H9 (cell line): ENCODE results near the gene SLC2A5. TPM values are rescaled to one million over a fixed set of nuclear protein-coding genes. Genes with fewer than 3 reads are reported as not detected.
"Not testable (repeated sequence)": the region's sequence is repeated elsewhere in the genome, so short reads cannot be mapped to it uniquely, and the experiment has no call there.

ENCODE experiments used
- DNase-seq: peaks from one replicate; pipeline ENCODE4 v3.0.0-alpha.2; 2017
- H2AFZ ChIP-seq: one replicate; pipeline ENCODE4 v1.6.1; 2013; ENCODE audit warnings: mild to moderate bottlenecking, low read length, control low read depth, moderate library complexity
- H2AK5ac ChIP-seq: 2 replicates; pipeline ENCODE4 v1.6.1; 2013; ENCODE audit warnings: low read length, control low read depth, mixed read lengths; ENCODE audit not compliant: insufficient read length
- H2BK120ac ChIP-seq: one replicate; pipeline ENCODE4 v1.6.1; 2013; ENCODE audit warnings: low read depth, mild to moderate bottlenecking, low read length, control low read depth, inconsistent platforms; ENCODE audit not compliant: poor library complexity, severe bottlenecking
- H2BK12ac ChIP-seq: 2 replicates; pipeline ENCODE4 v1.6.1; 2013; ENCODE audit warnings: low read length, control low read depth, mixed read lengths, low read depth; ENCODE audit not compliant: insufficient read length
- H2BK15ac ChIP-seq: 2 replicates; pipeline ENCODE4 v1.6.1; 2013; ENCODE audit warnings: low read depth, low read length, control low read depth
- H2BK20ac ChIP-seq: one replicate; pipeline ENCODE4 v1.6.1; 2013; ENCODE audit warnings: low read depth, mild to moderate bottlenecking, low read length, control low read depth, inconsistent platforms; ENCODE audit not compliant: poor library complexity, severe bottlenecking
- H2BK5ac ChIP-seq: 2 replicates; pipeline ENCODE4 v1.6.1; 2013; ENCODE audit warnings: low read length, control low read depth, mixed read lengths; ENCODE audit not compliant: insufficient read length
- H3K14ac ChIP-seq: 2 replicates; pipeline ENCODE4 v1.6.1; 2013; ENCODE audit warnings: low read length, control low read depth; ENCODE audit not compliant: insufficient read depth
- H3K18ac ChIP-seq: 2 replicates; pipeline ENCODE4 v1.6.1; 2013; ENCODE audit warnings: low read depth, mild to moderate bottlenecking, mixed read lengths, low read length, control low read depth; ENCODE audit not compliant: insufficient read length
- H3K23ac ChIP-seq: 2 replicates; pipeline ENCODE4 v1.6.1; 2013; ENCODE audit warnings: low read length, control low read depth, mixed read lengths, low read depth; ENCODE audit not compliant: insufficient read length
- H3K23me2 ChIP-seq: 2 replicates; pipeline ENCODE4 v1.6.1; 2013; ENCODE audit warnings: low read depth, mild to moderate bottlenecking, mixed read lengths, low read length, control low read depth; ENCODE audit not compliant: insufficient read length, poor library complexity, severe bottlenecking
- H3K27ac ChIP-seq: 2 replicates; pipeline ENCODE4 v1.5.1; 2013; ENCODE audit warnings: low read length, control low read depth, mixed read lengths, low read depth; ENCODE audit not compliant: insufficient read length
- H3K27me3 ChIP-seq: 2 replicates; pipeline ENCODE4 v1.6.1; 2013; ENCODE audit warnings: low read length, control low read depth, inconsistent platforms; ENCODE audit not compliant: insufficient read depth
- H3K4ac ChIP-seq: 2 replicates; pipeline ENCODE4 v1.6.1; 2013; ENCODE audit warnings: low read depth, mild to moderate bottlenecking, control low read depth, inconsistent platforms, low read length, moderate library complexity
- H3K4me1 ChIP-seq: 2 replicates; pipeline ENCODE4 v1.6.1; 2013; ENCODE audit warnings: low read length, control low read depth, inconsistent platforms; ENCODE audit not compliant: insufficient read depth
- H3K4me2 ChIP-seq: 2 replicates; pipeline ENCODE4 v1.6.1; 2013; ENCODE audit warnings: low read length, control low read depth, mixed read lengths; ENCODE audit not compliant: insufficient read length, insufficient read depth
- H3K56ac ChIP-seq: 2 replicates; pipeline ENCODE4 v1.6.1; 2013; ENCODE audit warnings: low read depth, mild to moderate bottlenecking, mixed read lengths, low read length, control low read depth; ENCODE audit not compliant: insufficient read length
- H3K79me1 ChIP-seq: 2 replicates; pipeline ENCODE4 v1.6.1; 2013; ENCODE audit warnings: low read depth, mild to moderate bottlenecking, moderate library complexity, low read length, control low read depth, inconsistent platforms; ENCODE audit not compliant: insufficient read depth, poor library complexity, severe bottlenecking
- H3K79me2 ChIP-seq: 2 replicates; pipeline ENCODE4 v1.6.1; 2013; ENCODE audit warnings: low read length, control low read depth, inconsistent platforms; ENCODE audit not compliant: insufficient read depth
- H3K9ac ChIP-seq: 2 replicates; pipeline ENCODE4 v1.6.1; 2013; ENCODE audit warnings: low read length, control low read depth, mixed read lengths; ENCODE audit not compliant: insufficient read length; ENCODE audit errors: extremely low read depth
- H3K9me3 ChIP-seq: one replicate; pipeline ENCODE4 v1.6.1; 2013; ENCODE audit warnings: low read depth, low read length, inconsistent platforms; ENCODE audit not compliant: control insufficient read depth
- H3T11ph ChIP-seq: one replicate; pipeline ENCODE4 v1.6.1; 2013; ENCODE audit warnings: mild to moderate bottlenecking, low read length, control low read depth, inconsistent platforms
- H4K20me1 ChIP-seq: one replicate; pipeline ENCODE4 v1.6.1; 2013; ENCODE audit not compliant: control insufficient read depth, insufficient read length, insufficient read depth
- H4K5ac ChIP-seq: 2 replicates; pipeline ENCODE4 v1.6.1; 2013; ENCODE audit warnings: low read depth, mild to moderate bottlenecking, mixed read lengths, low read length, control low read depth; ENCODE audit not compliant: insufficient read length
- H4K8ac ChIP-seq: replicated peaks from 2 replicates; pipeline ENCODE4 v1.6.1; 2013; ENCODE audit warnings: low read length, control low read depth, mixed read lengths, low read depth; ENCODE audit not compliant: insufficient read length
- H4K91ac ChIP-seq: 2 replicates; pipeline ENCODE4 v1.6.1; 2013; ENCODE audit warnings: low read depth, mild to moderate bottlenecking, moderate library complexity, mixed read lengths, low read length, control low read depth; ENCODE audit not compliant: insufficient read length
- H3K27ac Mint-ChIP-seq, 3 experiments: 2 replicates in 2 of 3; 3 replicates in 1 of 3; pipeline ENCODE4 v1.8.0; 2020 to 2021; ENCODE audit warnings: mixed read lengths in 3 of 3, mild to moderate bottlenecking in 1 of 3, moderate library complexity in 1 of 3
- H3K27me3 Mint-ChIP-seq: 2 replicates; pipeline ENCODE4 v1.8.0; 2021; ENCODE audit warnings: low read depth, mild to moderate bottlenecking, moderate library complexity, mixed read lengths
- H3K36me3 Mint-ChIP-seq, 3 experiments: 2 replicates in 2 of 3; 3 replicates in 1 of 3; pipeline ENCODE4 v1.8.0; 2020 to 2021; ENCODE audit warnings: low read depth in 3 of 3, mixed read lengths in 3 of 3; ENCODE audit not compliant: insufficient read depth in 1 of 3
- H3K4me1 Mint-ChIP-seq, 2 experiments: 2 replicates each; pipeline ENCODE4 v1.8.0; 2020; ENCODE audit warnings: mixed read lengths in 2 of 2
- H3K4me3 Mint-ChIP-seq, 2 experiments: 2 replicates in 1 of 2; 3 replicates in 1 of 2; pipeline ENCODE4 v1.8.0; 2020 to 2021; ENCODE audit warnings: mild to moderate bottlenecking in 2 of 2, mixed read lengths in 2 of 2, moderate library complexity in 1 of 2
- H3K9me3 Mint-ChIP-seq, 2 experiments: 2 replicates in 1 of 2; 3 replicates in 1 of 2; pipeline ENCODE4 v1.8.0; 2020; ENCODE audit warnings: mild to moderate bottlenecking in 2 of 2, mixed read lengths in 2 of 2, moderate library complexity in 1 of 2
- CTCF ChIP-seq: fragments of 200-600 bp; sonication (generic); conservative IDR thresholded peaks from 3 replicates; pipeline ENCODE4 v1.8.0; 2021; ENCODE audit warnings: antibody characterized with exemption, mild to moderate bottlenecking
- WGBS: extraction: QIAGEN DNeasy Blood & Tissue Kit; methylation state at CpG from one replicate; pipeline ENCODE4 v1.1.7; 2013; ENCODE audit warnings: missing lambda C conversion rate, low lambda C conversion rate, mixed read lengths; ENCODE audit not compliant: insufficient read length; ENCODE audit errors: extremely low coverage; 5-methylcytosine and 5-hydroxymethylcytosine counted together
- total RNA-seq: library from RNA; stranded (reverse); gene quantifications from 2 replicates; pipeline ENCODE4 v1.2.1, GENCODE V29; 2021

SLC2A5 gene
- total RNA-seq, 1 experiment from 2014 or later, result not detected

GRCh38 chr1:9004031-9004699 lies 65.3 kb downstream of the SLC2A5 start:
- H3K4me2 ChIP-seq, result no peak overlapping the region
- H2BK5ac ChIP-seq, result no peak overlapping the region
- no peaks in the 10 kb centered on the region for H3K79me2 ChIP-seq
- H4K20me1 ChIP-seq, result no peaks in the 10 kb centered on the region
- no peak overlapping the region for H2BK20ac ChIP-seq
- no peak overlapping the region for H3T11ph ChIP-seq
- no peak overlapping the region for H4K5ac ChIP-seq
- no peak overlapping the region for H3K18ac ChIP-seq
- no peak overlapping the region for H4K8ac ChIP-seq
- H3K14ac ChIP-seq, result no peak overlapping the region
- H4K91ac ChIP-seq, result no peak overlapping the region
- H2BK12ac ChIP-seq, result no peak overlapping the region
- H3K27ac ChIP-seq, result no peak overlapping the region
- peaks cover 7% of the 10 kb centered on the region for H3K27me3 Mint-ChIP-seq
- H3K4me3 Mint-ChIP-seq, result no peak overlapping the region
- no peak for DNase-seq
- no peak overlapping the region for H3K9ac ChIP-seq
- H2AK5ac ChIP-seq, result no peak overlapping the region
- TF ChIP-seq CTCF, result no peak
- no peaks in the 10 kb centered on the region for H3K27me3 ChIP-seq
- no peak overlapping the region for H3K23ac ChIP-seq
- H3K4ac ChIP-seq, result no peak overlapping the region
- H3K56ac ChIP-seq, result no peak overlapping the region
- no peaks in the 10 kb centered on the region for H3K23me2 ChIP-seq
- no peaks in the 10 kb centered on the region for H3K36me3 Mint-ChIP-seq
- H3K27ac Mint-ChIP-seq, result no peak overlapping the region
- no peak overlapping the region for H2AFZ ChIP-seq
- WGBS, result no CpG with 5 or more reads among the region's 11 CpGs
- H3K9me3 ChIP-seq, result no peaks in the 10 kb centered on the region
- H3K4me1 ChIP-seq, result no peaks in the 10 kb centered on the region; the same call in none of the 2 replicates
- no peaks in the 10 kb centered on the region for H3K9me3 Mint-ChIP-seq
- H3K4me1 Mint-ChIP-seq, result peaks cover 32 to 33% of the 10 kb centered on the region in 2 experiments
- no peaks in the 10 kb centered on the region for H3K79me1 ChIP-seq
- H2BK15ac ChIP-seq, result no peak overlapping the region
- H2BK120ac ChIP-seq, result no peak overlapping the region

- H3K18ac ChIP-seq, H4K8ac ChIP-seq, H3K4me1 ChIP-seq, H3T11ph ChIP-seq, H4K91ac ChIP-seq, H3K9ac ChIP-seq, H3K4me3 Mint-ChIP-seq, H3K14ac ChIP-seq, H3K27me3 Mint-ChIP-seq, H3K27me3 ChIP-seq, H3K9me3 ChIP-seq, H4K20me1 ChIP-seq, DNase-seq, H3K56ac ChIP-seq, H3K4me2 ChIP-seq, H3K23me2 ChIP-seq, H2AK5ac ChIP-seq, H2AFZ ChIP-seq, H2BK5ac ChIP-seq, H2BK12ac ChIP-seq, H3K23ac ChIP-seq, H3K4ac ChIP-seq, H2BK120ac ChIP-seq, H3K36me3 Mint-ChIP-seq, H3K27ac Mint-ChIP-seq, H3K27ac ChIP-seq, H2BK20ac ChIP-seq, H3K9me3 Mint-ChIP-seq, H3K79me1 ChIP-seq, H3K79me2 ChIP-seq, H4K5ac ChIP-seq, H2BK15ac ChIP-seq: not testable (repeated sequence)
- no CpG with 5 or more reads among the region's 11 CpGs for WGBS
- H3K4me1 Mint-ChIP-seq, result peaks cover 33% of the 10 kb centered on the region in 2 experiments
Measured at GRCh38 chr1:9002215-9002560, 67.2 kb downstream of the SLC2A5 start.
